Mucosa of descending colon (tissue), 3 donors: Measurements from ENCODE around the gene GREB1. TPM values are rescaled to one million over a fixed set of nuclear protein-coding genes. Genes with fewer than 3 reads are reported as not detected.

ENCODE experiments used
- ATAC-seq: fragments of 200-7000 bp; cut with Tn5 transposase; one replicate; pipeline ENCODE4 v1.9.1; 2020; ENCODE audit warnings: mild to moderate bottlenecking, moderate library complexity
- DNase-seq, 3 donors: peaks; one replicate each; pipeline ENCODE4 v3.0.0-alpha.2; 2020
- H3K36me3 ChIP-seq: fragments of 200-600 bp; one replicate; pipeline ENCODE4 v1.8.0; 2021; ENCODE audit warnings: low read depth, mild to moderate bottlenecking
- H3K4me1 ChIP-seq: fragments of 200-600 bp; one replicate; pipeline ENCODE4 v1.8.0; 2021; ENCODE audit warnings: low read depth, mild to moderate bottlenecking
- H3K4me3 ChIP-seq: fragments of 200-600 bp; one replicate; pipeline ENCODE4 v1.8.0; 2021; ENCODE audit warnings: mild to moderate bottlenecking
- H3K9me3 ChIP-seq: fragments of 200-600 bp; one replicate; pipeline ENCODE4 v1.8.0; 2021; ENCODE audit warnings: mild to moderate bottlenecking
- CTCF ChIP-seq: fragments of 200-600 bp; IDR thresholded peaks from one replicate; pipeline ENCODE4 v1.8.0; 2022; ENCODE audit warnings: antibody characterized with exemption, mild to moderate bottlenecking
- intact Hi-C, 2 donors: fragments of 100-400 bp; cut with DNase I in 1 of 2; cut with micrococcal nuclease in 1 of 2; formaldehyde crosslinking; loops; one replicate each; pipeline versions ENCODE4 v1.11.0 to v1.11.1; 2022; cut with DNase I, micrococcal nuclease
- total RNA-seq, 3 donors: library from RNA; stranded (reverse); fragmentation: NEBNext Ultra II Directional in 2 of 3; extraction: Animal tissue kit (Norgen Biotek cat#: 25700) in 2 of 3; gene quantifications; one replicate each; pipeline versions ENCODE4 v1.2.1 to v1.2.4, GENCODE V29; 2021 to 2023
- donor health status: DM: no; HTN: no; CAD: no; lungs with moderate emphysema.
- donor health status: DM: no; HTN: no; CAD: no.
- donor health status: DM: no; HTN: yes; CAD: no.

The GREB1 gene
- total RNA-seq, 3 donors from 2014 or later, result 1.4 to 2.5 (median 1.6) TPM

- ATAC-seq (no peak), DNase-seq (no peak)
- H3K4me1 ChIP-seq, result peaks cover 2% of the 10 kb centered on the region
- intact Hi-C loops, result no loop called here
- H3K4me3 ChIP-seq, result no peak overlapping the region
- H3K36me3 ChIP-seq, result no peaks in the 10 kb centered on the region
- TF ChIP-seq CTCF, result no peak
- H3K9me3 ChIP-seq, result no peaks in the 10 kb centered on the region
Observed at GRCh38 chr2:11578986-11579774, 45.3 kb downstream of the GREB1 start.

- ATAC-seq (peak; percentile 17), DNase-seq (no peak)
- Histone ChIP-seq H3K4me3 (no peak overlapping the region), H3K4me1 (peaks cover 3% of the 10 kb centered on the region), H3K9me3 (no peaks in the 10 kb centered on the region), H3K36me3 (no peaks in the 10 kb centered on the region)
- TF ChIP-seq CTCF, result no peak
- intact Hi-C loops, result loop anchor here in 1 of 2 donors (5.0 kb wide), 1 partner anchor 103 kb away; no protein-coding TSS in a partner anchor
Observed at GRCh38 chr2:11579867-11580659, 46.2 kb downstream of the GREB1 start.

GRCh38 chr2:11580697-11581096, 46.9 kb downstream of the GREB1 start:
- no peaks in the 10 kb centered on the region for H3K9me3 ChIP-seq
- H3K4me1 ChIP-seq, result peaks cover 3% of the 10 kb centered on the region
- no peak overlapping the region for H3K4me3 ChIP-seq
- H3K36me3 ChIP-seq, result no peaks in the 10 kb centered on the region
- ATAC-seq (no peak), DNase-seq (no peak)
- TF ChIP-seq CTCF, result no peak
- intact Hi-C loops, result loop anchor here in 1 of 2 donors (5.0 kb wide), 1 partner anchor 103 kb away; no protein-coding TSS in a partner anchor

GRCh38 chr2:11581124-11581796, 47.4 kb downstream of the GREB1 start:
- ATAC-seq (no peak), DNase-seq (no peak)
- peaks cover 3% of the 10 kb centered on the region for H3K4me1 ChIP-seq
- H3K9me3 ChIP-seq, result no peaks in the 10 kb centered on the region
- H3K36me3 ChIP-seq, result no peaks in the 10 kb centered on the region
- H3K4me3 ChIP-seq, result no peak overlapping the region
- intact Hi-C loops, result loop anchor here in 1 of 2 donors (5.0 kb wide), 1 partner anchor 104 kb away; no protein-coding TSS in a partner anchor
- no peak for TF ChIP-seq CTCF

- Histone ChIP-seq H3K9me3 (no peaks in the 10 kb centered on the region), H3K4me1 (peaks cover 3% of the 10 kb centered on the region), H3K36me3 (no peaks in the 10 kb centered on the region), H3K4me3 (no peak overlapping the region)
- DNase-seq (no peak), ATAC-seq (no peak)
- no peak for TF ChIP-seq CTCF
- intact Hi-C loops, result loop anchor here in 1 of 2 donors (5.0 kb wide), 1 partner anchor 105 kb away; no protein-coding TSS in a partner anchor
Observed at GRCh38 chr2:11581797-11582611, 48.2 kb downstream of the GREB1 start.
